Endodermal cell (in vitro differentiated cells): ENCODE measurements around the gene C3orf49. TPM values are rescaled to one million over a fixed set of nuclear protein-coding genes. Genes with fewer than 3 reads are reported as not detected.

Source experiments
- DNase-seq: peaks from one replicate; pipeline ENCODE4 v3.0.0-alpha.2; 2017
- H3K27ac ChIP-seq: 2 replicates; pipeline ENCODE4 v1.5.1; 2013; ENCODE audit warnings: mild to moderate bottlenecking, low read depth, low read length, moderate library complexity
- H3K27me3 ChIP-seq: 2 replicates; pipeline ENCODE4 v1.6.1; 2013; ENCODE audit warnings: mild to moderate bottlenecking, low read length, moderate library complexity; ENCODE audit not compliant: insufficient read depth, control insufficient read depth, poor library complexity, severe bottlenecking
- H3K36me3 ChIP-seq: 2 replicates; pipeline ENCODE4 v1.7.0; 2013; ENCODE audit warnings: mild to moderate bottlenecking, low read length, moderate library complexity; ENCODE audit not compliant: control insufficient read depth, insufficient read depth
- H3K4me1 ChIP-seq: one replicate; pipeline ENCODE4 v1.7.0; 2013; ENCODE audit warnings: low read length; ENCODE audit not compliant: control insufficient read depth, insufficient read depth
- H3K4me3 ChIP-seq: 2 replicates; pipeline ENCODE4 v1.5.1; 2013; ENCODE audit warnings: mild to moderate bottlenecking, low read length, moderate library complexity
- H3K9ac ChIP-seq: 2 replicates; pipeline ENCODE4 v1.6.1; 2013; ENCODE audit warnings: mild to moderate bottlenecking, low read length, moderate library complexity; ENCODE audit not compliant: poor library complexity, severe bottlenecking; ENCODE audit errors: extremely low read depth
- H3K9me3 ChIP-seq: 2 replicates; pipeline ENCODE4 v1.6.1; 2013; ENCODE audit warnings: mild to moderate bottlenecking, low read length, moderate library complexity; ENCODE audit not compliant: control insufficient read depth
- H3K27ac Mint-ChIP-seq: 2 replicates; pipeline ENCODE4 v1.8.0; 2020; ENCODE audit warnings: mixed read lengths
- H3K27me3 Mint-ChIP-seq: 2 replicates; pipeline ENCODE4 v1.8.0; 2021; ENCODE audit warnings: mild to moderate bottlenecking, mixed read lengths; ENCODE audit not compliant: insufficient read depth
- H3K36me3 Mint-ChIP-seq: 2 replicates; pipeline ENCODE4 v1.8.0; 2020; ENCODE audit warnings: low read depth, mixed read lengths
- H3K4me1 Mint-ChIP-seq: 2 replicates; pipeline ENCODE4 v1.8.0; 2020; ENCODE audit warnings: mixed read lengths
- H3K4me3 Mint-ChIP-seq: 2 replicates; pipeline ENCODE4 v1.8.0; 2020; ENCODE audit warnings: mild to moderate bottlenecking, moderate library complexity, mixed read lengths
- H3K9me3 Mint-ChIP-seq: 2 replicates; pipeline ENCODE4 v1.8.0; 2020; ENCODE audit warnings: mild to moderate bottlenecking, mixed read lengths
- WGBS, 2 experiments: methylation state at CpG; one replicate each; pipeline versions ENCODE4 v1.1.5 to v1.1.7; 2013; ENCODE audit warnings: missing lambda C conversion rate in 2 of 2, mixed read lengths in 1 of 2; ENCODE audit not compliant: insufficient coverage in 1 of 2, insufficient read length in 1 of 2; 5-methylcytosine and 5-hydroxymethylcytosine counted together
- total RNA-seq, 2 donors: library from RNA; stranded (reverse); fragmentation: NEBNext Ultra II Directional in 1 of 2; extraction: Animal tissue kit (Norgen Biotek cat#: 25700) in 1 of 2; gene quantifications; 2 replicates in 1 of 2; 3 replicates in 1 of 2; pipeline ENCODE4 v1.2.1, GENCODE V29; 2021
- TF ChIP-seq, protein P1 (sequence below): fragments of 200-600 bp; sonication (generic); conservative IDR thresholded peaks from 2 replicates; pipeline ENCODE4 v1.5.0; 2021; ENCODE audit warnings: antibody characterized with exemption, mild to moderate bottlenecking

The C3orf49 gene
- total RNA-seq, 2 donors from 2014 or later: not detected

DNA sequence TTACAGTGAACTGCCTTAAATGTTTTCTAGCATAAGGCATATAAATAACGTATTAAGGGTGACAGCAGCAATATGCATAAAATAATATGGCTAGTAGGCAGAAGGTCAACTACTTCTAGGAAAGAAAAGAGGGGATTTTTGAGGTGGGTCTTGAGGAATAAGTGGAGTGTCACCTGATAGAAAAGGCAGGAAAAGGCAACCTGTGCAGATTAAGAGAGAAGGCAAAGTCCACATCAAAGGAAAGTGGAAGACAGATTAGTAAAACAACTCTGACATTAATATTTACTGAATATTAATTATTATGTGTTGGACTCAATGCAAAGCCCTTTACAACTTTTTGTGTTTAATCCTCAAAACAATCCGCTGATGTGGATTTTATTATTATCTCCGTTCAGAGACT lies 41.7 kb downstream of the C3orf49 start:
- H3K27ac Mint-ChIP-seq: no peak overlapping the region
- no peaks in the 10 kb centered on the region for H3K27me3 Mint-ChIP-seq
- Histone ChIP-seq H3K9me3 (no peaks in the 10 kb centered on the region), H3K27ac (no peak overlapping the region), H3K36me3 (peaks cover 5% of the 10 kb centered on the region), H3K9ac (no peak overlapping the region), H3K4me1 (peaks cover 4% of the 10 kb centered on the region), H3K4me3 (no peak overlapping the region), H3K27me3 (no peaks in the 10 kb centered on the region)
- no peaks in the 10 kb centered on the region for H3K9me3 Mint-ChIP-seq
- peaks cover 5% of the 10 kb centered on the region for H3K36me3 Mint-ChIP-seq
- H3K4me1 Mint-ChIP-seq: peaks cover 52% of the 10 kb centered on the region
- WGBS, 2 experiments: 93 to 95% methylated on average over 3 of the region's 3 CpGs
- H3K4me3 Mint-ChIP-seq: no peak overlapping the region
- DNase-seq: no peak
- TF ChIP-seq, protein P1, sequence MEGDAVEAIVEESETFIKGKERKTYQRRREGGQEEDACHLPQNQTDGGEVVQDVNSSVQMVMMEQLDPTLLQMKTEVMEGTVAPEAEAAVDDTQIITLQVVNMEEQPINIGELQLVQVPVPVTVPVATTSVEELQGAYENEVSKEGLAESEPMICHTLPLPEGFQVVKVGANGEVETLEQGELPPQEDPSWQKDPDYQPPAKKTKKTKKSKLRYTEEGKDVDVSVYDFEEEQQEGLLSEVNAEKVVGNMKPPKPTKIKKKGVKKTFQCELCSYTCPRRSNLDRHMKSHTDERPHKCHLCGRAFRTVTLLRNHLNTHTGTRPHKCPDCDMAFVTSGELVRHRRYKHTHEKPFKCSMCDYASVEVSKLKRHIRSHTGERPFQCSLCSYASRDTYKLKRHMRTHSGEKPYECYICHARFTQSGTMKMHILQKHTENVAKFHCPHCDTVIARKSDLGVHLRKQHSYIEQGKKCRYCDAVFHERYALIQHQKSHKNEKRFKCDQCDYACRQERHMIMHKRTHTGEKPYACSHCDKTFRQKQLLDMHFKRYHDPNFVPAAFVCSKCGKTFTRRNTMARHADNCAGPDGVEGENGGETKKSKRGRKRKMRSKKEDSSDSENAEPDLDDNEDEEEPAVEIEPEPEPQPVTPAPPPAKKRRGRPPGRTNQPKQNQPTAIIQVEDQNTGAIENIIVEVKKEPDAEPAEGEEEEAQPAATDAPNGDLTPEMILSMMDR: no peak

DNA sequence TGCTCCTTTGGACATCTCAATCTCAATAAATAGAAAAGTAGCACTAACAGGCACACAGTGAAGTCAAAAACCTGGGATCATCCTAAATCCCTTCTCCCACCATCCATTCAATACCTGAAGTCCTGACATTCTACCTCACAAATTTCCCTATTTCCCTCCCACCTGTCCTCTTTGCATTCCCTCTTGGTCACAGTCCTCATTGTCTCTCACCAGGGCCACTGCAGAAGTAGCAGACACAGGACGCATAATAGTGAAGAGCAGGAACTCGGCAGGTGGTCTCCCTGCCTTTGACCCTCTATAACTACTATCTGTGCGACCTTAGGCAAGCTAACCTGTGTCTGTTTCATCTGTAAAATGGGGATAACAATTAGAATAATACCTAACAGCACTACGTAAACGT lies 42.2 kb downstream of the C3orf49 start:
- Mint-ChIP-seq H3K4me1 (peaks cover 48% of the 10 kb centered on the region), H3K27ac (peak overlapping the region; percentile 46), H3K36me3 (peaks cover 10% of the 10 kb centered on the region), H3K9me3 (no peaks in the 10 kb centered on the region), H3K27me3 (no peaks in the 10 kb centered on the region), H3K4me3 (no peak overlapping the region)
- Histone ChIP-seq H3K9ac (no peak overlapping the region), H3K4me3 (peak overlapping the region; percentile 98), H3K9me3 (no peaks in the 10 kb centered on the region), H3K27me3 (no peaks in the 10 kb centered on the region), H3K27ac (no peak overlapping the region), H3K4me1 (peaks cover 4% of the 10 kb centered on the region), H3K36me3 (peaks cover 9% of the 10 kb centered on the region)
- TF ChIP-seq, protein P1: no peak
- WGBS, 2 experiments: 48 to 66% methylated on average over 2 to 5 of the region's 5 CpGs
- peak; percentile 69 for DNase-seq

DNA sequence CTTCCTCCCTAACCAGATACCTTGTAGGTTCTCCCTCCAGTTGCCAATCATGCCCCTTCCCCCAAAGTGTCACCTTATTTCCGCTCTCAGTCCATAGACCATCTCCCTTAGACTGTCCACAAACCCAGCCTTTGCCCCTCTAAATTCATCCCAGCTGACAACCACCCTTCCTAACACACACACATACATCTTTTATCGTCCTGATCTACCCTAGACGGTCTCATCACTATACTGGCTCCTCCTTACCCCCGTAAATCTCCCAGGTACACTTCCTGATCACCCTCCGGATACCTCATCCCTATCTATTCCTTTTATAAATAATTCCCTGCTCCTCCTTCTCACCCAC lies 43.7 kb downstream of the C3orf49 start:
- Histone ChIP-seq H3K4me3 (peak overlapping the region; percentile 98), H3K27me3 (no peaks in the 10 kb centered on the region), H3K9me3 (no peaks in the 10 kb centered on the region), H3K27ac (no peak overlapping the region), H3K36me3 (peaks cover 19% of the 10 kb centered on the region), H3K9ac (peak overlapping the region; percentile 81), H3K4me1 (peaks cover 4% of the 10 kb centered on the region)
- no peaks in the 10 kb centered on the region for H3K27me3 Mint-ChIP-seq
- H3K4me3 Mint-ChIP-seq: peak overlapping the region; percentile 92
- peak; percentile 59 for DNase-seq
- TF ChIP-seq, protein P1: no peak
- H3K4me1 Mint-ChIP-seq: peaks cover 44% of the 10 kb centered on the region
- WGBS, 2 experiments: 33 to 36% methylated on average over 5 of the region's 5 CpGs
- H3K27ac Mint-ChIP-seq: peak overlapping the region; percentile 97
- H3K36me3 Mint-ChIP-seq: peaks cover 19% of the 10 kb centered on the region
- H3K9me3 Mint-ChIP-seq: no peaks in the 10 kb centered on the region
